Vagina (tissue), 2 donors: ENCODE results near the gene TSSK1B. TPM values are rescaled to one million over a fixed set of nuclear protein-coding genes. Genes with fewer than 3 reads are reported as not detected.

Experiments
- DNase-seq, 2 donors: peaks; one replicate each; pipeline ENCODE4 v3.0.0-alpha.2; 2017; ENCODE audit errors: extremely low spot score in 2 of 2
- H3K27ac ChIP-seq: fragments of 200-600 bp; sonication (generic); one replicate; pipeline ENCODE4 v1.5.1; 2019
- H3K27me3 ChIP-seq: fragments of 200-600 bp; sonication (generic); one replicate; pipeline ENCODE4 v1.5.1; 2019
- H3K36me3 ChIP-seq, 2 donors: fragments of 200-600 bp; sonication (generic); one replicate each; pipeline ENCODE4 v1.5.1; 2017 to 2019
- H3K4me1 ChIP-seq: fragments of 200-600 bp; sonication (generic); one replicate; pipeline ENCODE4 v1.5.1; 2019
- H3K4me3 ChIP-seq, 2 donors: fragments of 200-600 bp; sonication (generic); 1 replicate in 1 of 2; 2 replicates in 1 of 2; pipeline ENCODE4 v1.5.1; 2016 to 2019
- H3K9me3 ChIP-seq: fragments of 200-600 bp; sonication (generic); one replicate; pipeline ENCODE4 v1.5.1; 2019
- CTCF ChIP-seq, 3 experiments: fragments of 450-650 bp in 2 of 3; fragments of 200-600 bp in 1 of 3; sonication (generic) in 1 of 3; IDR thresholded peaks; one replicate each; pipeline ENCODE4 v1.5.1; 2017 to 2019; ENCODE audit warnings: antibody characterized with exemption in 3 of 3, mild to moderate bottlenecking in 2 of 3, moderate library complexity in 2 of 3
- POLR2A ChIP-seq, 2 donors: fragments of 450-650 bp; IDR thresholded peaks; one replicate each; pipeline ENCODE4 v1.6.1; 2017; ENCODE audit warnings: antibody characterized with exemption in 2 of 2, mild to moderate bottlenecking in 2 of 2, moderate library complexity in 2 of 2
- POLR2AphosphoS5 ChIP-seq, 2 donors: sonication (generic); formaldehyde crosslinking; IDR thresholded peaks; one replicate each; pipeline ENCODE4 v1.9.0; 2017; ENCODE audit warnings: antibody characterized with exemption in 2 of 2, mild to moderate bottlenecking in 2 of 2, low read depth in 1 of 2; ENCODE audit not compliant: insufficient read depth in 1 of 2
- intact Hi-C: fragments of 100-400 bp; cut with DNase I; formaldehyde crosslinking; loops from one replicate; pipeline ENCODE4 v1.15.1; 2023
- total RNA-seq: library from RNA; depleted of rRNA; stranded (reverse); fragments of >200 nt; gene quantifications from one replicate; pipeline ENCODE4 v1.2.3, GENCODE V29; 2016

Gene TSSK1B
- total RNA-seq, 1 donor from 2014 or later: 1.2 TPM

GRCh38 chr5:113433862-113434612 is 752 bp downstream of the TSSK1B start:
- Histone ChIP-seq H3K4me1 (no peaks in the 10 kb centered on the region), H3K9me3 (no peaks in the 10 kb centered on the region), H3K36me3 (no peaks in the 10 kb centered on the region), H3K27ac (no peak overlapping the region), H3K27me3 (no peaks in the 10 kb centered on the region), H3K4me3 (no peak overlapping the region)
- no peak for DNase-seq
- intact Hi-C loops: no loop called here
- TF ChIP-seq POLR2A (IDR thresholded peaks at IDR 0.05) (no peak), POLR2AphosphoS5 (IDR thresholded peaks at IDR 0.05; ENCODE audit: insufficient read depth in 1 of 2, low read depth in 1 of 2) (no peak), CTCF (IDR thresholded peaks at IDR 0.05) (no peak)

DNA sequence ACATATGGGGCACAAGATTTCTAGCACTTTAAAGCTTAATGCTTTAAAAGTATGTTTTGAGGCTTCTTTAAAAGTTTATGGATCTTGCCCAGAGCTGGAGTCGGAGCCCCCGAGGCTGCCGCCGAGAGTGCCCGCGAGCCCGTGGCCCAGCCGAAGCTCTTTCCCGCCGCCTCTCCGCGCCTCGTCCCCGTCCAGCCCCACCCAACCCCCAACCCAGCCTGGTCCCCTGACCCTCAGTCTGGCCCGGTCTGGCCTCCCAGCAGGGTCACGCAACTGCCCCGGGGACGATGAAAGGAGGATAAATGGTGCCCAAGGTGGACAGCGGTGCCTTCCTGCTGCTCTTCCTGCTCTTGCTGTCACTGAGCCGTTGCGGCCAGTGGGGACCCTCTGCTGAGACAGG is 1.7 kb downstream of the TSSK1B start:
- no peaks in the 10 kb centered on the region for H3K27me3 ChIP-seq
- intact Hi-C loops: no loop called here

DNA sequence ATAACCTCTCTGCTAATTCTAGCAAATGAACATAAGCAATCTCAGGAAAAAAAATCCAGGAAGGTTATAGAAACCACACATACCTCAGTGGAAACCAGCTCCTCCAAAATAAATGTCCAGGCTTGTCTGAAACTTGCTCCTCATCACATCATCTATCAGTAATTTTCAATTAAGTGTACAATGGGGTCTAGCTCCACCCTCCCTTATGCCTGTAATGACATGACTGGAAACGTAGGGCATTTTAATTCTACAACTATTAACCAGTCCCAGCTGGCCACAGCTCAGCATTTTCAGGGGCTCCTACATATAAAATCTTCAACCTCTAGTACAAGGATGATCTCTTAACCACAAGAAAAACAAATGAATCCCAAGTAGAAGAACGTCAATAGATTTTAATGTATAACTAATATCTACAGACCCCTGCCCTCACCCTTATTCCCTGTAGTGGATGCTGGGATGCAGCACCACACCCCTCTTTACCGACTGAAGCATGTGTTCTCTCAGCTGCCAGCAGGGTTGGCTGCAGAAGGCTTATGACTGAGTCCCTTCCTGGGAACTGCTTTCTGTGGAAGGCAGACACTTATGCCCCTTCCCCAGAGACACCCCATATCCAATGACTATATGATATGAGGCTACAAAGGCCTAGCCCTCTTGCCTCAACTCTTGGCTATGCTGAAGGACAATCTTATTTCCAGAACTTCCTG is 6.8 kb downstream of the TSSK1B start:
- Histone ChIP-seq H3K27ac (no peak overlapping the region), H3K4me3 (no peak overlapping the region), H3K27me3 (no peaks in the 10 kb centered on the region), H3K9me3 (no peaks in the 10 kb centered on the region), H3K4me1 (peaks cover 7% of the 10 kb centered on the region), H3K36me3 (no peaks in the 10 kb centered on the region)
- intact Hi-C loops: no loop called here
- TF ChIP-seq POLR2AphosphoS5 (IDR thresholded peaks at IDR 0.05; ENCODE audit: insufficient read depth in 1 of 2, low read depth in 1 of 2): no peak
- TF ChIP-seq POLR2A (IDR thresholded peaks at IDR 0.05): no peak
- no peak for TF ChIP-seq CTCF (IDR thresholded peaks at IDR 0.05)
- DNase-seq: no peak

More for the DNA sequence above, 1.7 kb downstream of the TSSK1B start:
- no peak for DNase-seq
- H3K4me3 ChIP-seq: no peak overlapping the region
- H3K4me1 ChIP-seq: no peaks in the 10 kb centered on the region
- no peaks in the 10 kb centered on the region for H3K9me3 ChIP-seq
- H3K36me3 ChIP-seq: no peaks in the 10 kb centered on the region
- TF ChIP-seq POLR2A (IDR thresholded peaks at IDR 0.05) (no peak), POLR2AphosphoS5 (IDR thresholded peaks at IDR 0.05; ENCODE audit: insufficient read depth in 1 of 2, low read depth in 1 of 2) (no peak), CTCF (IDR thresholded peaks at IDR 0.05) (no peak)
- H3K27ac ChIP-seq: no peak overlapping the region

DNA sequence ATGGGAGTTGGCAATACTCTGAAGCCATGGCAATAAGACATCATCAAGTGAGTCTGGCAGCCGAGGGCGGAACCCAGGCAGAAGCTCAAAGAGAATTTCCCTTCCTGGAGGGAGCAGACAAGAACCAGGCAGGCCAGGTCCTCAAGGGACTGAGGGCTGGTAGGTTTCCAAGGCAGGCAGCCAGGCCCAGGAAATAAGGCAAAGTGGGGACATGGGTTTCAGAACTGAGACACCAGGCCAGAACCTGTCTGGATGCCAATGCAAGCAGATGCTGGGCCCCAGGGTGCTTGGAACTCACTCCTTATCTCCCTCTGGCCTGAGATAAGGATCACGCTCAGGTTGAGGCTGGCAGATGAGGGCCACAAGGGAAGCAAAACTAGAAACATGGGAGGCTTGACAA is 8.9 kb downstream of the TSSK1B start:
- TF ChIP-seq POLR2AphosphoS5 (IDR thresholded peaks at IDR 0.05; ENCODE audit: insufficient read depth in 1 of 2, low read depth in 1 of 2): no peak
- no peak for TF ChIP-seq CTCF (IDR thresholded peaks at IDR 0.05)
- no peak for TF ChIP-seq POLR2A (IDR thresholded peaks at IDR 0.05)
- Histone ChIP-seq H3K27me3 (no peaks in the 10 kb centered on the region), H3K4me1 (peaks cover 7% of the 10 kb centered on the region), H3K9me3 (no peaks in the 10 kb centered on the region), H3K27ac (no peak overlapping the region), H3K4me3 (no peak overlapping the region), H3K36me3 (no peaks in the 10 kb centered on the region)
- intact Hi-C loops: no loop called here
- DNase-seq: no peak

GRCh38 chr5:113421693-113422092 is 13.1 kb downstream of the TSSK1B start:
- intact Hi-C loops: no loop called here
- Histone ChIP-seq H3K9me3 (no peaks in the 10 kb centered on the region), H3K27ac (no peak overlapping the region), H3K27me3 (no peaks in the 10 kb centered on the region), H3K4me1 (peaks cover 7% of the 10 kb centered on the region), H3K4me3 (no peak overlapping the region), H3K36me3 (no peaks in the 10 kb centered on the region)
- DNase-seq: no peak
- TF ChIP-seq POLR2A (IDR thresholded peaks at IDR 0.05): no peak
- no peak for TF ChIP-seq CTCF (IDR thresholded peaks at IDR 0.05)
- TF ChIP-seq POLR2AphosphoS5 (IDR thresholded peaks at IDR 0.05; ENCODE audit: insufficient read depth in 1 of 2, low read depth in 1 of 2): no peak
